Measurements from ENCODE around the gene TOP2A.

TOP2A gene

GRCh38 chr17:40352779-40353394 is 64.8 kb downstream of the TOP2A start:
- no peak for TF ChIP-seq CTCF (IDR thresholded peaks at IDR 0.05; ENCODE audit: extremely low read depth, missing control alignments)

GRCh38 chr17:40352237-40352778 is 65.4 kb downstream of the TOP2A start:
- no peak for TF ChIP-seq CTCF (IDR thresholded peaks at IDR 0.05; ENCODE audit: extremely low read depth, missing control alignments)
- no peak for DNase-seq (ENCODE audit: low spot score)

More at GRCh38 chr17:40352779-40353394, 64.8 kb downstream of the TOP2A start:
- no peak for DNase-seq (ENCODE audit: low spot score)

- no peak for TF ChIP-seq CTCF (IDR thresholded peaks at IDR 0.05; ENCODE audit: extremely low read depth, missing control alignments)
- no peak for DNase-seq (ENCODE audit: low spot score)
Measured at GRCh38 chr17:40351359-40352236, 66.1 kb downstream of the TOP2A start.

GRCh38 chr17:40350689-40351358 is 66.9 kb downstream of the TOP2A start:
- TF ChIP-seq CTCF (IDR thresholded peaks at IDR 0.05; ENCODE audit: extremely low read depth, missing control alignments): no peak
- no peak for DNase-seq (ENCODE audit: low spot score)

GRCh38 chr17:40349895-40350688 is 67.6 kb downstream of the TOP2A start:
- DNase-seq (ENCODE audit: low spot score): no peak
- TF ChIP-seq CTCF (IDR thresholded peaks at IDR 0.05; ENCODE audit: extremely low read depth, missing control alignments): no peak

- no peak for TF ChIP-seq CTCF (IDR thresholded peaks at IDR 0.05; ENCODE audit: extremely low read depth, missing control alignments)
- DNase-seq (ENCODE audit: low spot score): no peak
Measured at GRCh38 chr17:40349477-40349894, 68.2 kb downstream of the TOP2A start.
